Measurements from ENCODE around the gene THAP8.

Gene THAP8

DNA sequence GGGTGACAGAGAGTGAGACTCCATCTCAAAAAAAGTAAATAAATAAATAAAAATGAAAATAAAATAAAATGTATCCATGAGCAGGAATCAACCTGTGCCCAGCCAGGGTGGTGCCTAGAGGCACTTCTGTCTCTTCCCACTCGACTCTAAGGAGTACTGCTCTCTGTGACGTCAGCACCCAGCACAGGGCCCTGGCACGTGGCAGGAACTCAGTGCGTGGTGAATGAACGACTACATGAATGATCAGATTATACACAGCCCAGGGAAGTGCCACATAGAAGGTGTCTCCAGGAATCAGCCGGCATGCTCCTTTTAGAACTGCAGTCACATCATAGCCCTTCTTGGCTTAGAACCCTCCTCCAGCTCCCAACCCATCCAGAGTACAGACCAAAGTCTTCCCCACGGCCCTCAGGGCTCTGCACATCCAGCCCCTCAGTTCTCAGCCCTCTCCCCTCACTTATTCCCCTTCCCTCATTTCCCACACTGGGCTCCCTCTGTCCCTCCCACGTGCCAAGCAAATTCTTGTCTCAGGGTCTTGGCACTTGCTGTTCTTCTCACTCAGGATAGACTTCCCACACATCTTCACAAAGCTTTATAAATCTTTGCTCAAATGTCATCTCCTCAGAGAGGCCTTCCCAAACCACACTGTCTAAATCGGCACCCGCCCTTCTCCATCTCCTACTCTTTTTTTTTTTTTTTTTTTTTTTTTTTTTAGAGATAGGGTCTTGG is 25.6 kb downstream of the THAP8 start:
- no peak for DNase-seq

DNA sequence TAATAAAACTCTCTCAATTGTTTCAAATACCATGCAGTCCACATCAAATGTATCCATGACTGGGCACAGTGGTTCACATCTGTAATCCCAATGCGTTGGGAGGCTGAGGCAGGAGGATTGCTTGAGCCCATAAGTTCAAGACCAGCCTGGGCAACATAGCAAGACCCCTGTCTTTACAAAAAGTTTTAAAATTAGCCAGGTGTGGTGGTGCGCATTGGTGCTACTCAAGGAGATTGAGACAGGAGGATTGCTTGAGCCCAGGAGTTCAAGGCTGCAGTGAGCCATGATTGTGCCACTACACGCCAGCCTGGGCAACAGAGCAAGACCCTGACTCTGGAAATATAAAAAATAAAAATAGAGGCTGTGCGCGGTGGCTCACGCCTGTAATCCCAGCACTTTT is 26.4 kb downstream of the THAP8 start:
- no peak for DNase-seq

DNA sequence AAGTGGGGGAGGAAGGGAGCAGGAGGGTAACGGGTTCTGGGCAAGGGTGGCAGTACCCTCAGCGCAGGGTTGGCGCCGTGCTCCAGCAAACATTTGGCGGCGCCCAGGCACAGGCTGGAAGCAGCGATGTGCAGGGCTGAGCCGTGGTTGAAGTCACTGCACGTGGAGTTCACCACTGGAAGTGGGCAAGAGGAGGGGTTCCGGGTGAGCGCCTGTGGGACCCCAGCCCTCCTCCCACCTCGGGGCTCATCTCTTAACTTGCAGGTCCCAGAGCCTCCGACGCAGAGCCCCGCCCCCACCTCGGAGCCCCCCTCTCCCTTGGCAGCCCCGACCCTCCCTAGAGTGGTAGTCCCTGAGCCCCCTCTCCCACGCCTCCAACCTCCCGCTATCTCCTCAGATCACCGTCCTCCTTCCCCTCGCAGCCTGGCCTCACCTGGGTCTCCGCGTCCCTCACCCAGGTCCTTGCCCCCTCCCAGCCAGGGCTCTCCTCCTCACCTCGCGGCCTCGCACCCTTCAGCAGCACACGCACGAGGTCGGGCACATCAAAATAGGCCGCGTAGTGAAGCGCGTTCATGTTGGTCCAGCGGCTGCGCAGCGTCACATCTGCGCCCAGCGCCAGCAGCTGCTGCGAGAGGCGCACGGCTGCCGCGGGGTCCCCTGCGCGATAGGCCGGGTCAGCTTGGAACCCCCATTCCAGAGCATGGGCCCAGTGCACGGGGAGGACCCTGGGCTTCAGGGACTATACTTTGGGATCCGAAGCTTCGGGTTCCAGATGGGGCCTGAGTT is 27.8 kb downstream of the THAP8 start:
- no peak for DNase-seq

DNA sequence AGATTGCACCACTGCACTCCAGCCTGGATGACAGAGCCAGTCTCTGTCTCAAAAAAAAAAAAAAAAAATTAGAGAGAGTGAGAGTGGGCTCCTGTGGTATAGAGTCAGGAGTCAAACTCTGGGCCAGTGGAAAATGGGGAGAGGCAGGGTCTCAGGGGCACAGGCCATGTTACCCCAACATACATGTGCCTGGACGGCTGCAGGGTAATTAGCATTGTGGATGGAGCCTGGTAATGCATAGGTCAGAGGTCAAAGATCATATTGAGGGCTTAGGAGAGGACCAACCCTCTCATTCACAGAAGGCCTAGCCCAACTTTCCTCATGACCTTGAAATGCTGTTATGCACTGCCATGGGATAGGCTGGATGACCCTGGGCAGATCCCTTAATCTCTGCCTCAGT is 28.5 kb downstream of the THAP8 start:
- DNase-seq: no peak

DNA sequence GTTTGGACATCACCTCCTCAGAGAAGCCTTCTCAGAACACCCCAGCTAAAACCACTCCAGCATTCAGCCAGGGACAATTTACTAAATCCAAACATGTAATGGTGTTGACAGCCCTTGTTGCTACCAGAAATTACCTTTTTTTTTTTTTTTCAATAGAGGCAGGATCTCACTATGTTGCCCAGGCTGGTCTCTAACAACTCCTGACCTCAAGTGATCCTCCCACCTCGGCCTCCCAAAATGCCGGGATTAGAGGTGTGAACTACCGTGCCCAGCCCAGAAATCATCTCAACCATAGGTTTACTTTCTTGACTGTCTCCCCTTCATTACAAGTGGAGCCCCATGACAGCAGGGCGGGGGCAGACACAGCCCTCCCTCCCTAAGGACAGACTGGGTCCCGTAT is 30.7 kb downstream of the THAP8 start:
- no peak for DNase-seq

DNA sequence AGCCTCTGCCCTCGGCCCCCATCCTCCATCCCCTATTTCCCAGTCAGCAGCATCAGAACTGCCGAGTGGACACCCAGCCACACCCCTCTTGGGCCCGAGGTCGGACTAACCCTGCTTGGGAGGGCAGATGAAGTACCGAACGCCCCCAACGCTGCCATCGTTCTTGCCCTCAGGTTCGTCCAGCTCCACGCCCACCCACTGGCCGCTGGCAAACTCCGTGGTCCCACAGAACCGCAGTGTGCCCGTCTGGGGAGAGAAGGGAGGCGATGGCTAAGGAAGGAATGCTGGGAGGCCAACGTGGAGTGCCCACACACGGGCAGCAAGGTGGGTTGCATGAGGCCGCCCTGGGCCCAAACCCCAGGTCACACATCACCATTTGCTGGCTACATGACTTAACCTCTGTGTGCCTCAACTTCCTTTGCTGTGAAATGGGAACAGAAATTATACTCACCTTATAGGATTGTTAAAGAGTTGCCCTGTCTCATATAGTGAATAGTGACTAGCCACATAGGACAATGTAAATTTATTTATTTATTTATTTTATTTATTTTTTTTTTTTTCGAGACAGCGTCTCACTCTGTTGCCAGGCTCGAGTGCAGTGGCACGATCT is 34.9 kb downstream of the THAP8 start:
- no peak for DNase-seq

DNA sequence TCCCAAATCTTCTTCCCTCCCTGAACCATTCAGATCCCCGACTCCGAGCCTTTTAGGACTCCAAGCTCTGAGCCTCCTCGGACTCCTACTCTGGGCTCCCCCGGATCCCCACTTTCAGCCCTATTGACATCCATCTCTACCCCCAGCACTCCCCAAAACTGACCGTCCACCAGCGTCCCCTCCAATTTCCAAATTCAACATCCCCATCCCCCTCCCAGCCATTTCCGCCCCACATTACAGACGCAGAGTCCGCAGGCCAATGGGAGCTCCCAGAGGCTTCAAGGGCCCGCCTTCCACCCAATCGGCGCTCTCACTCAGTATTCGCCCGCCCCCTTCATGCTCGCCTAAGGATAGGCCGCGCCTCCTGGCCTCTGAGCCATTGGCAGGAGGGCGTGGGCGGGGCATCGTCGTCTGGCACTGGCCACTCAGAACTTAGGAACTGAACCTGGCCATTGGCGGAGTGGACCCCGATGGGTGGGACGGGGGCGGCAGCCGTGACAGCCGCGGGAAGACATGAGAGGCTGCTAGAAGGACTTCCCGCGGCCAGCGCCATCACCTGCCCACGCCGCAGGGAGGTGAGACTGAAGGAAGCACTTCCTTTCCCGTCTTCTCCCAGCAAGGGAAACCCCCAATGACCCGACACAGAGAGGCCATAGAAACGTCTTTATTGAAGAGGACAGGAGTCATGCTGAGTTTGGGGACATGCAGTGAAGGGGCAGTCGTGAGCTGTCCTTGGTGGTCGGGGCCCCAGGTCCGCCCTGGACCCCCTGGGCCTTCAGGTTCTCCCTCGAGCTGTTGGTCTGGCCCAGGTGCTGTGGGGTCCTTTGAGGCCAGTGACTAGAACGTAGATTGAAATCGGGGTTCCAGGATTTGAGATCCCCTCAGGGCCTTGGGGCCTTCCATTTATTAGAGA is 39.8 kb downstream of the THAP8 start, which contains the start of gene ALKBH6:
TSS of gene ALKBH6 (minus strand) at position 202 of the 913 bp plus-strand sequence. CDS start 816 bp downstream, outside the sequence.
- peak; percentile 99 for DNase-seq

DNA sequence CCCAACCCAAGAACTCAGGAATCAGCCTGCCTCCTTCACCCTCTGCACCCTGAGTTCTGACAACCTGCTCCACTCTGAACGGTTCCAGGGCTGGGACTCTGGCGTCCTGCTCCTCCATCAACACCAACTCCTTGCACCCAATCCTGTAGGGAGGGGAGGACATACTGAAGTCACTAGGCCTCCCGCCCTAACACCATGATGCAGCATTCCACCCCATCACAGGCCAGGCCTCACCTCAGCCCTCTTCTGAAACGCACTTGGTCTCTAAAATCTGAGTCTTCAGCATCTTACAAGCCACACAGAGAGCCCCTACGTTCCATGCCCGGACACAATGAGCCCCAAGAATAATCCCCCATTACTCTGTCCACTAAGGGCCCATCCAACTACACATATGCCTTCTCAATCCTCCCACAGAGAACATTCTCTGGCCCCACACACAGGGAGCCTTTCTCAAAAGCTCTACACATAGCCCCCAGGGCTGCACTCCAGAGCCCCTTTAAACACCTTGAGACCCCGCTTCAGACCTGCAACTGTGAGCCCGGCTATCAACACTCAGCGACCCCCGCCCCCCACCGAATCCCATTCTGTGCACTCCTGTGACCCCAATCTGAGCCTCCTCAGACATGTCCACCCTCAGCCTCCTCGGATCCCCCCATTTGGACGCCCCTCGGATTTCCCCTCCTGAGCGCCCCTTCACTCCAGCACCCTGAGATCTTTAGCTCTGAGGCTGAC is 40.6 kb downstream of the THAP8 start:
- DNase-seq: no peak

DNA sequence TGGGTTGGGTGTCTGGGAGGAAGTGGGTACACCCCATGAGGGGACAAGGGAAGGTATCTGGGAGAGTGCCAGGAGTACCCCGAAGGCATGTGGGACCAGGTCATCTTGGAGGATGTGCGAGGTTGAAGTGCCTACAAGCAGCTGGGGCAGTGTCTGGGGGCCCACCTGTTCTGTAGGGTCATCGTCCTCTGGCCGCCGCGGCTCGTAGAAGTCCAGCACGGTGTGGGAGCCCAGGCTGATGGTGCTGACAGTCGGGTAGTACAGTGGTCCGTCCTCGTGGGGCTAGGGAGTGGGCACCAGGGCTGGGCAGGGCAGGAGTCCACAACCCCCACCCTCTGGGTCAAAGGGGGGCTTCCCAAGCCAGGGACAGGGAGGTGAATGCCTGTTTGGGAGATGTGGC is 43.7 kb downstream of the THAP8 start:
- DNase-seq: no peak

DNA sequence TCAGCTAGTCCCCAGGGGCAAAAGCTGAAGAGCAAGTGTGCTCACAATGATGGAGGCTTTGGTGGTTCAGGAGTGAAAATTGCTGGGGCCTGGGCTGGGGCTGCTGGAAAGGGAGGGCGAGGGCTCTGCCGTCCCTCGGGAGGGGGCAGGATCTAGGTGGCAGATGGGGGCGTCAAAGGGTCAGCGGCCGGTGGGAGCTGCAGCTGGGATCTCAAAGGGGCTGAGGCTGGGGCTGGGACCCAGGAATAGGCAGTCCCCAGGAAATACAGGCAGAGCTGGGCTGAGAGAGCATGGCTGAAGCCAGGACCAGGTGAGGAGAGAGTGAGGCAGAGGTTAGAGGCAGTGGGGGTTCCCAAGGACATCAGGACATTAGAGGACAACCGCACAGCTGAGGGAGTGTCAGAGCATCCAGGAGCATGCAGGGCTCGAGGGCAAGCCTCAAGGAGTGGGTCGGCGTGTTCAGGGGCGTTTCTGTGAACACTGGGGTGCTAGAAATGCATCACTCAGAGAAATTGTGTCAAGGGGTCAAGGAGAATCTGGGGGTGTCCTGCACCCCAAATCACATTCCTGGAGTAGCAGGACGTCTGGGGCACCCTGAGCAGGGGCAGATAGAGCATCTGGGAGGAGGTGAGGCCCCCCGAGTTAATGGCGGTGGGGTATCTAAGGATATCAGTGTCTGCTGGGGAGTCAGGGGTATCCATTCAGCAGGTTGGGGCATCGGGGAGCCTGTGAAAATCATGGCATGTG is 44.3 kb downstream of the THAP8 start:
- no peak for DNase-seq

DNA sequence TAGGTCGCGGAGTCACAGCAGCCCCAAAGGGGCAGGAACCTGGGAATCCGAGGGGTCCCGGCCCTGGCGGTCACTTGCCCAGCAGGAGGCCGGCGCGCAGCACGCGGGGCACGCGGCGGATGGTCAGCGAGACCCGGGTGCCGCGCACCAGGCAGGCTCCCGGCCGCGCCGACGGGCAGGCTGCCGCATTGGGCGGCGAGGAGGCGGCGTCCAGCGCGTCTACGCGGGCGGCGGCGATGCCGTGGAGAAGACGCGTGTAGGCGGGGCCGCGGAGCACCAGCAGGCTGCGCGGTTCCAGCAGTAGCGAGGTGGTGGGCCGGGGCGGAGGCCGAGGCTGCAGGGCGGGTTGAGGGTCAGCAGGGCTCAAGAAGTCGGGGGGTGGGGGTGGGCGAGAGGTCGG is 44.9 kb downstream of the THAP8 start:
- peak; percentile 9 to 52 for DNase-seq

DNA sequence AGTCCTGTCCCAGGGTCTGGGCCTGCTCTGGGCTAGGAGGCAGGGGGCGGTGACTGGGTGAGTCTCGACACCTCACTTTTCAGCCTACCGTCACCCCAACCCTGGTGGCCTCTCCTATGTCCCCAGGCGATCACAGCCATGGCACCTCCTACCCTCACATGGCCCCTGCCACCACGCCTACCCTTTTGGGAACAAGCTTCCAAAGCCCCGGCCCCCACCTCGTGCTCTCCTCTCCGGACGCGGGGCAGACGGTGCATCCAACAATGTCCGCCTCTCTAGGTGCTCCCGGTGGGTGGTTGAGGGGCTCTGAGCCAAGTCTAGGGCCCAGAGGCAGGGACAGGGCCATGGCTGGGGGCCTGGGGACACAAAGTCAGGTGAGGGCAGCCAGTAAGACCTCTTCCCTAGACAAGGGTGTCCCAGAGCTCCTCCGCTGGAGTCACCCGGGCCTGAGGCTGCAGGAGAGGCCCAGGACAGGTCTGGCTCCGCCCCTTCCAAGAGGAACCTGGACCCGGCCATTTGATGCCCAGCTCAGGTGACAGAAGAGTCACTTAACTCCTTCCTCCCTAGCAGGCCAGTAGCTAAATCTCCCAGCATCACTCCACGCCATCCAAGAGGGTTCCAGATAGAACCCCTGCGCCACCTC is 45.6 kb downstream of the THAP8 start, which contains the start of gene SYNE4:
TSS of gene SYNE4 (minus strand) at position 478 of the 643 bp plus-strand sequence. CDS start at position 346, 132 bp downstream.
- DNase-seq: no peak

DNA sequence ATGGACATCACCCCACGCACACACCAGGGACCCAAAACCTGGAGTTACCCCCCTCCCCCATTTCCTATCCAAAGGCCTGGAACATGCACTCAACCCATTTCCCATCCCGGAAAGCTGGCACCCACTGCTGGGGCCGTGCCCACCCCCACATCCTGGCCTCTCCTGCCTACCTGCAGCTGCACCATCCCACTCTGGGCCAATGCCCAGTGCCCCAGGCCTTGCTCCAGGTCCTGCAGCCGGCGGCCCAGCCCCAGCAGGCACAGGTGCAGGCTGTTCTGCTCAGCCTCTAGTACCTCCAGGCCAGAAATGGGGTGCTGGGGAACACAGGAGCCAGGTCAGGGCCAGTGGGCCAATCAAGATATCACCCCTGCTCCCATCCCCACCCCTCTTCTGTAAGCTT is 47.1 kb downstream of the THAP8 start:
- no peak for DNase-seq

DNA sequence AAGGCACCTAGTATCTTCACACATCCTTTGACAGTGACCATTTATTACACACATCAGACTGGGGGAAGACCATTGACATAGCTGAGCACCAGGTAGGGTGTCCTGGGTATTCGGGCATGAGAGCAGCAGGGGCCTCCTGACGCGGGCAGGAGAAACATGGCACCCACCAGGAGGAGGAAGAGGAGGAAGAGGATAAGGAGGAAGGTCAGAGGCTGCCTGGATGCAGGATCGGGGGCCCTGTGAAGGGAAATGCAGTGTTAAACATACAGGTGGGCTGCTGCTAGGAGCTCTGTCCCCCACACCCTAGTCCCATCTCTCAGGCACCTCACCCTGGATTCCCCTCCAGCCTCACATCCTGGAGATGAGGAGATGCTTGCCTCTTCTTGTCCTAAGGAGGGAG is 50.8 kb downstream of the THAP8 start:
- no peak for DNase-seq

DNA sequence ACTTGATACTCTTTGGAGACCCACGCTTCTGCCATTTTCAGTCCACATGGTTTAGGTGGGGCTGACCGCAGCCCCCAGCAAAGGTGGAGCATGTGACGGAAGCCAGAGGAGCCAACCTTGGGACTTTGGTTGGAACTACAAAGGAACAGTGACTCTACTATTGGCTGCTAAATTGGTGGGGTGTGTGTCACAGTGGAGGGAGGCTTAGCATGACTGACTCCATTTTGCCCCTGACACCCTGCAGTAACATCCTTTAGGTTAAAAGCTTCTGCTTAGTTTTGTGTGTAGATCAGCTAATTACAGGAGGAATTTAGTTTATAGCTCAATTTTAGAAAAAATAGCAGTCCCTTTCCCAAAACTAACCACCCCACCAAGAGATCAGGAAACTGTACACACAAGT is 52.5 kb downstream of the THAP8 start:
- DNase-seq: no peak

DNA sequence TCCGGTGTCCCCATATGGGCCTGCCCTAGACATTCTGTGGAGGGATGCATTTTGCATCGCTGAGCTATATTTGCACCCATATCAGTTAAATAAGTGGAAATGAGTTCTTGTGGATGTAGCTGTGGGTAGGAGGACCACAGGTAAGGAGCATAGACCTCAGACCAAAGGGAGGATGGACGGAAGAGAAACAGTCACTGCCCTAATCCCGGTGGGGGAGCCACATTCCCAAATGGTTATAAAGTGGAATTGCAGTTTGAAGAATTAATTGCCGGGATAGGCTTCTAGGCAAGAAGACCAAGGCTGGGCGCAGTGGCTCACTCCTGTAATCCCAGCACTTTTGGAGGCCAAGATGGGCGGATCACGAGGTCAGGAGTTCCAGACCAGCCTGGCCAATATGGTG is 57.3 kb downstream of the THAP8 start:
- DNase-seq: no peak

DNA sequence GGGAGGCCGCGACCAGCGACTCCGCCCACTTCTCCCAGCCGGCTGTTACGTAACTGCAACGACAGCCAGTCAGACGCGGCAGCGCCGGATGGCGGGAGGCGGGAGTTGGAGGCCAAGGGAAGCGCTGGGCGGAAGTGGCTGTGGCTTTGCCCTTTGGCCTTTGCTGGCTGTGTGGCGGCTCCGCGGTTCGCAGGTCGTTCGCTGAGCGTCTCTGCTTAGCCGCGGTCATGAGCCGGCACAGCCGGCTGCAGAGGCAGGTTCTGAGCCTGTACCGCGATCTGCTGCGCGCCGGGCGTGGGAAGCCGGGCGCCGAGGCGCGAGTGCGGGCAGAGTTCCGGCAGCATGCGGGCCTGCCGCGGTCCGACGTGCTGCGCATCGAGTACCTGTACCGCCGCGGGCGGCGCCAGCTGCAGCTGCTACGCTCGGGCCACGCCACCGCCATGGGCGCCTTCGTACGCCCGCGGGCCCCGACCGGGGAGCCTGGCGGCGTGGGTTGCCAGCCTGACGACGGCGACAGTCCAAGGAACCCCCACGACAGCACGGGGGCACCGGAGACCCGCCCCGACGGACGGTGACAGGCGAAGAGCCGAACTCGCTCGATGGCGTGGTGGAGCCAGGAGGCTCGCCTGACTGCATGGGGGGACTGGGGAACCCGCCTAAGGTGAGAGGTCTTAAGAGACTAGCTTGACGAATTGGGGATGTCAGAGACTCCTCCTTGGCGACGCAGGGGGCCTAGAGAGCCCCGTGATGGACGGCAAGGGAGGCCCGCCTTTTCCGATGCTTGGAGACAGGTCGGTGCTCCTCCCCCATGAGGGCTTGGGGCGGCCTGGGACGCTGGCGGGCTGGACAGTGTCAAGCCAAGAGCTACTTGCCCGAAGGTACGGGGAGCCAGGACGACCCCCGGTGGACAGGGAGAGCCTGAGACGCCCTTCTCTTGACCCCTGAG is 58.8 kb downstream of the THAP8 start, which contains the start of gene SDHAF1:
TSS of gene SDHAF1 (plus strand) at position 141 of the 946 bp plus-strand sequence. CDS start at position 228, 87 bp downstream.
- peak; percentile 91 to 93 for DNase-seq

DNA sequence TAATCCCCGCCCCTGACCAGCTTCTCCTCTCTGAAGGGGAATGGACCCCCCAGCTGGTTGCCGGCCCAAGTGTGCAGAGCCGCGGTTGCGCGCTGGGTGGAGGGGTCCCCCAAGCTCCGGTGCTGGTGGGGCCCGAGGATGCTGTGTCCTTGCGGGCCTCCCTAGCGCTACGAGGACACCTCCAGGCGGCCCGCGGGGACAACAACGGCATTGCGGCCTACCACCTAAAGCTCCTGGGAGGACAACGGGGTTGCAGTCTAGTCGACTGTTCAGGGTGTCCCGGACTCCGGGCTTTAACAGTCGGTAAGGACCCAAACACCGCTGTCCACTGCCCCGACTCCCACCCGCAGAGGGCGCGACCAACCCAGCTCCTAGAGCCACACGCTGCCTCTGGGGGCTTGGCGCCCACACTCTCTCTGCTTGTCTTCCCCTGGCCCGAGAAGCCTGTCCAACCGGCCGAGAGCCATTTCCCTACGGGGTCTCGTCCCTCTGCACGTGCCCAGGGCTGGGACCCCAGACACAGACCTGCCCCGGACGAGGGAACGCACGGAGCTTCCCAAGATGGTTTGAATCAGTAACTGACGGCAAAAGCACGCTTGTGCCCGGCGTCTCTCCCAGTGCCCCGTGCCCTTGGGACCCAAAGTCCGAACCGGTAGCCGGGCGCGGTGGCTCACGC is 60.0 kb downstream of the THAP8 start:
- no peak for DNase-seq

All from CD4-positive, alpha-beta T cell treated with Interferon alpha-2 for 1 hour (primary cell).